HG02763 (cell line): ENCODE data around the gene PRR5.
"Not testable (repeated sequence)": the region's sequence is repeated elsewhere in the genome, so short reads cannot be mapped to it uniquely, and the experiment has no call there.

Experiments
- ATAC-seq: cut with Tn5 transposase; IDR thresholded peaks from one replicate; pipeline ENCODE4 v1.9.1; 2021; ENCODE audit warnings: mild to moderate bottlenecking, moderate library complexity; ENCODE audit not compliant: unreplicated experiment

PRR5 gene

GRCh38 chr22:44732661-44733060 is 30.7 kb downstream of the PRR5 start:
- ATAC-seq = no peak

- ATAC-seq = no peak
These were observed 31.6 kb downstream of the PRR5 start for GRCh38 chr22:44733426-44734106.

GRCh38 chr22:44734278-44734677 is 32.3 kb downstream of the PRR5 start:
- ATAC-seq = no peak

GRCh38 chr22:44734801-44735517 is 33.0 kb downstream of the PRR5 start:
- no peak for ATAC-seq

- ATAC-seq = no peak
These were observed 33.8 kb downstream of the PRR5 start for GRCh38 chr22:44735518-44736428.

- no peak for ATAC-seq
These were observed 34.8 kb downstream of the PRR5 start for GRCh38 chr22:44736581-44737405.

GRCh38 chr22:44737406-44738346 is 35.7 kb downstream of the PRR5 start:
- ATAC-seq = no peak

- no peak for ATAC-seq
These were observed 36.3 kb downstream of the PRR5 start for GRCh38 chr22:44738347-44738715.

- no peak for ATAC-seq
These were observed 37.0 kb downstream of the PRR5 start for GRCh38 chr22:44739024-44739423.

GRCh38 chr22:44739666-44740065 is 37.7 kb downstream of the PRR5 start:
- ATAC-seq = not testable (repeated sequence)

- no peak for ATAC-seq
These were observed 38.3 kb downstream of the PRR5 start for GRCh38 chr22:44740307-44740706.

GRCh38 chr22:44741929-44742328 is 39.9 kb downstream of the PRR5 start:
- ATAC-seq = no peak

GRCh38 chr22:44743247-44743646 is 41.2 kb downstream of the PRR5 start:
- no peak for ATAC-seq

GRCh38 chr22:44743804-44744211 is 41.8 kb downstream of the PRR5 start:
- no peak for ATAC-seq

- no peak for ATAC-seq
These were observed 44.1 kb downstream of the PRR5 start for GRCh38 chr22:44745853-44746789.

GRCh38 chr22:44747784-44748127 is 45.8 kb downstream of the PRR5 start:
- not testable (repeated sequence) for ATAC-seq

GRCh38 chr22:44748524-44748923 is 46.5 kb downstream of the PRR5 start:
- ATAC-seq = no peak

GRCh38 chr22:44750481-44750880 is 48.5 kb downstream of the PRR5 start:
- ATAC-seq = no peak
